Smooth muscle cell (in vitro differentiated cells): ENCODE results near the gene AIFM1. TPM values are rescaled to one million over a fixed set of nuclear protein-coding genes. Genes with fewer than 3 reads are reported as not detected.

Source experiments
- DNase-seq: peaks from one replicate; lab custom pipeline; 2025; ENCODE audit not compliant: unreplicated experiment; lab: John Stamatoyannopoulos, UW
- H2AFZ ChIP-seq: fragments of 200-600 bp; sonication (generic); 2 replicates; pipeline ENCODE4 v1.6.0; 2016; ENCODE audit warnings: antibody characterized with exemption, low read depth, mild to moderate bottlenecking
- H3F3A ChIP-seq: fragments of 200-600 bp; sonication (generic); 2 replicates; pipeline ENCODE4 v1.6.0; 2017; ENCODE audit warnings: antibody characterized with exemption, low read depth
- H3K27ac ChIP-seq: fragments of 200-600 bp; sonication (generic); 2 replicates; pipeline ENCODE4 v1.5.1; 2016; ENCODE audit warnings: low read depth, mild to moderate bottlenecking
- H3K27me3 ChIP-seq: fragments of 200-600 bp; sonication (generic); 2 replicates; pipeline ENCODE4 v1.6.1; 2016; ENCODE audit warnings: low read depth, mild to moderate bottlenecking
- H3K36me3 ChIP-seq: fragments of 200-600 bp; sonication (generic); 2 replicates; pipeline ENCODE4 v1.5.1; 2016; ENCODE audit warnings: low read depth
- H3K4me1 ChIP-seq: fragments of 200-600 bp; sonication (generic); 2 replicates; pipeline ENCODE4 v1.5.1; 2016; ENCODE audit warnings: low read depth
- H3K4me2 ChIP-seq: fragments of 200-600 bp; sonication (generic); 2 replicates; pipeline ENCODE4 v1.6.0; 2016; ENCODE audit warnings: mild to moderate bottlenecking
- H3K4me3 ChIP-seq: fragments of 200-600 bp; sonication (generic); 2 replicates; pipeline ENCODE4 v1.5.1; 2016; ENCODE audit warnings: mild to moderate bottlenecking
- H3K79me2 ChIP-seq: fragments of 200-600 bp; sonication (generic); 2 replicates; pipeline ENCODE4 v1.6.0; 2016; ENCODE audit warnings: low read depth, mild to moderate bottlenecking
- H3K9ac ChIP-seq: fragments of 200-600 bp; sonication (generic); 2 replicates; pipeline ENCODE4 v1.6.0; 2016; ENCODE audit warnings: low read depth
- H3K9me3 ChIP-seq: fragments of 200-600 bp; sonication (generic); replicated peaks from 2 replicates; pipeline ENCODE4 v1.5.1; 2016; ENCODE audit warnings: low read depth
- H4K20me1 ChIP-seq: fragments of 200-600 bp; sonication (generic); 2 replicates; pipeline ENCODE4 v1.6.0; 2016; ENCODE audit warnings: low read depth
- WGBS: methylation state at CpG from one replicate; pipeline ENCODE4 v1.1.7; 2016; ENCODE audit warnings: low lambda C conversion rate; 5-methylcytosine and 5-hydroxymethylcytosine counted together
- polyA plus RNA-seq: library from polyadenylated mRNA; unstranded; fragments of >200 nt; fragmentation: Nextera tagmentation; extraction: Ambion mirVana; gene quantifications from 2 replicates; pipeline ENCODE4 v1.2.1, GENCODE V29; 2016
- total RNA-seq: library from RNA; depleted of rRNA; stranded (reverse); fragments of >200 nt; gene quantifications from 2 replicates; pipeline ENCODE4 v1.2.3, GENCODE V29; 2014
- TF ChIP-seq, protein P1 (sequence below): fragments of 200-600 bp; sonication (generic); IDR thresholded peaks from 2 replicates; pipeline ENCODE4 v1.5.1; 2017; ENCODE audit warnings: borderline replicate concordance, mild to moderate bottlenecking, antibody characterized with exemption; ENCODE audit not compliant: insufficient read depth, poor library complexity, severe bottlenecking

Gene AIFM1
- total and polyA plus RNA-seq, 2 experiments from 2014 or later: 35.8 to 39.0 TPM

DNA sequence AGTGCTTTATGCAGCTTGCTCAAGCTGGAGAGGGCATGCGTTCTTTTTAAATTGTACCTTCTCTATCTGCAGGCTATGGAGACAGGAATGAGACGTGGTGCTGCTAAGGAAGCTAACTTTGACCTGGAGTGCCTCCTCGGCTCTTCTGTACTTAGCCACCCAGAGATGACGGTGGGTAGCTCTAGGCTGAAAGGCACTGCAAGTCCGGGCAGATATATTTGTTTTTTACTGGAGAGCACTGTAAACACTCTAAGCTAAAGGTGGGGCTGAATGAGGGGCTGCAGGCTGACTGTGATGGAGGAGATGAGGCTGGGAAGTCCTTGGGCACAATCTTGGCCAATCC, 67.5 kb downstream of the AIFM1 start:
- H3K9me3 ChIP-seq: no peaks in the 10 kb centered on the region
- H2AFZ ChIP-seq: no peak overlapping the region
- no peaks in the 10 kb centered on the region for H3K4me1 ChIP-seq
- no peak overlapping the region for H3K9ac ChIP-seq
- H3F3A ChIP-seq: no peaks in the 10 kb centered on the region
- 65% methylated on average over 5 of the region's 5 CpGs for WGBS
- no peak overlapping the region for H3K4me3 ChIP-seq
- TF ChIP-seq, protein P1, sequence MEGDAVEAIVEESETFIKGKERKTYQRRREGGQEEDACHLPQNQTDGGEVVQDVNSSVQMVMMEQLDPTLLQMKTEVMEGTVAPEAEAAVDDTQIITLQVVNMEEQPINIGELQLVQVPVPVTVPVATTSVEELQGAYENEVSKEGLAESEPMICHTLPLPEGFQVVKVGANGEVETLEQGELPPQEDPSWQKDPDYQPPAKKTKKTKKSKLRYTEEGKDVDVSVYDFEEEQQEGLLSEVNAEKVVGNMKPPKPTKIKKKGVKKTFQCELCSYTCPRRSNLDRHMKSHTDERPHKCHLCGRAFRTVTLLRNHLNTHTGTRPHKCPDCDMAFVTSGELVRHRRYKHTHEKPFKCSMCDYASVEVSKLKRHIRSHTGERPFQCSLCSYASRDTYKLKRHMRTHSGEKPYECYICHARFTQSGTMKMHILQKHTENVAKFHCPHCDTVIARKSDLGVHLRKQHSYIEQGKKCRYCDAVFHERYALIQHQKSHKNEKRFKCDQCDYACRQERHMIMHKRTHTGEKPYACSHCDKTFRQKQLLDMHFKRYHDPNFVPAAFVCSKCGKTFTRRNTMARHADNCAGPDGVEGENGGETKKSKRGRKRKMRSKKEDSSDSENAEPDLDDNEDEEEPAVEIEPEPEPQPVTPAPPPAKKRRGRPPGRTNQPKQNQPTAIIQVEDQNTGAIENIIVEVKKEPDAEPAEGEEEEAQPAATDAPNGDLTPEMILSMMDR: no peak
- no peak overlapping the region for H3K4me2 ChIP-seq
- no peaks in the 10 kb centered on the region for H3K36me3 ChIP-seq
- H3K27ac ChIP-seq: no peak overlapping the region
- H3K79me2 ChIP-seq: peaks cover 30% of the 10 kb centered on the region
- no peaks in the 10 kb centered on the region for H3K27me3 ChIP-seq
- H4K20me1 ChIP-seq: peaks cover 37% of the 10 kb centered on the region
- DNase-seq: no peak

DNA sequence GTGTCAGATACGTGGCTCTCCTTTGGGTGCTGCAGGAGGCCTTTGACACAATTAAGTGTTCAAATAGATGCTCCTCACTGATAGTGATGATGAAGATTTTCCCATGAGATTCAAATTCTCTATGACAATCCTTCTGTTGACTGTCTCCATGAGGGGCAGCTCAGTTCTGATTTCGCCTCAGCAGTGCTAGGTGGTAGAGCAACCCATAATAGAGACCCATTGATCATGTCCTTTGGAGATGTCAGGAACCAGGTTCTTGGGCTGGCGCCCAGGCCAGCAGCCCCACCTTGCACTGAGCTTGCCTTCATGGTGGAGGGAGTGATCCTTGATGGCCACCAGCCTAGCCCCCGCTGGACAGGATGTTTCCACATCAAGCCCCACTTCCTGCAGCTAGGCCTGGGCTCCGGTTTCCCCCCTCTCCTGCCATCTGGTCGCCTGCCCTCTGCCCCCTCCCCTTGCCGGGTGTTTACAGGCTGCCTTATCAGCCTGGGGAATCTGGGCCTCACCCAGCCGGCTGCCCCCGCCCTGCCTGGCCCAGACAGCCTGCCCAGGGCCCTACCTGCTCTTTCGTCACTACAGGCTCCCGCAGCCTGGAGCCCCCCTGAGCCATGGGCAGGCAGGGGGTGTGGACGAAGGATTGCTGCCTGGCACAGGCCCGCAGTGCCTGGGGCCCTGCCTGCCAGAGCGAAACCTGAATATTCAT, 68.0 kb downstream of the AIFM1 start:
- Histone ChIP-seq H3K27ac (no peak overlapping the region), H3K4me3 (no peak overlapping the region), H3K27me3 (no peaks in the 10 kb centered on the region), H2AFZ (no peak overlapping the region), H3K4me1 (no peaks in the 10 kb centered on the region), H3K79me2 (peaks cover 26% of the 10 kb centered on the region), H3K4me2 (no peak overlapping the region), H4K20me1 (peaks cover 35% of the 10 kb centered on the region), H3K36me3 (no peaks in the 10 kb centered on the region), H3K9me3 (no peaks in the 10 kb centered on the region), H3K9ac (no peak overlapping the region), H3F3A (no peaks in the 10 kb centered on the region)
- TF ChIP-seq, protein P1: no peak
- 59% methylated on average over 13 of the region's 14 CpGs for WGBS
- DNase-seq: no peak

DNA sequence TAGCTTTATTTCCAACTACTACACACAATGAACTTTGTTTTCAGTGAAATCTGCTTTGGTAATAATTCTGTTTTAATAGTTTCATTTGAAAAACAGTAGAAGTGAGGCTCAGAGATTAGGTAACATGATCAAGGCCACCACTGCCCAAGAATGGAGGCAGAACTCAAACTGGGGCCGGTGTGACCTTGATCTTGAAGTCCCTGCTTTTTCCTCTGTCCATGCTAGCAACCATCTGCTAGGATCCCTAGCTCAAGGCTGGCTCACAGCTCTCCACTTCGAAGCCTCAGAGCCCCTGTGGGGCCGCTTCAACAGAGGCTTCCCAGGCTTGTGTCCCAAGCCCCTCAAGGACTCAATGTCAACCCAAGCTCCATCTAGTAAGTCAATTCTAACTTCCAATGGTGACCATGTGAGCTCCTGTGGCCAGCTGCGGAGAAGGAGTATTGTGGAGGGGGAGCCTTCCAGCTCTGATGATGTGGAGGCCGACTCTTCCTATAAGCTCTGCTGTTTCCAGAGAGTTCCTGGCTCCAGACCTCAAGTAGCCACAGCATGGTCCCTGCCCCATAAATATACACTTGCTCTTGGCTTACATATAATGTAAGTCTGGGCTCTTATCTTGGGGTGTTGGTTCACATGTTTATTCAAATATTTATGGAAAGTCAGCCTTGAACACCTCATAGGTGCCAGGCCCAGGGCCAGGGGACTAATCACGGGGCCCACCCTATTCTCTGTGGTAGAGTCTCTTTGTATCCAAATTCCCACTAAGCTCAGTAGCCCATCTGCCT, 70.2 kb downstream of the AIFM1 start:
- Histone ChIP-seq H3K4me3 (no peak overlapping the region), H3K4me1 (no peaks in the 10 kb centered on the region), H3K4me2 (no peak overlapping the region), H3K9ac (no peak overlapping the region), H3K27me3 (no peaks in the 10 kb centered on the region), H3K9me3 (no peaks in the 10 kb centered on the region), H3K79me2 (peaks cover 8% of the 10 kb centered on the region), H2AFZ (no peak overlapping the region), H3F3A (no peaks in the 10 kb centered on the region), H3K27ac (no peak overlapping the region), H4K20me1 (peaks cover 19% of the 10 kb centered on the region), H3K36me3 (no peaks in the 10 kb centered on the region)
- TF ChIP-seq, protein P1: no peak
- 88% methylated on average over 6 of the region's 6 CpGs for WGBS
- DNase-seq: no peak

DNA sequence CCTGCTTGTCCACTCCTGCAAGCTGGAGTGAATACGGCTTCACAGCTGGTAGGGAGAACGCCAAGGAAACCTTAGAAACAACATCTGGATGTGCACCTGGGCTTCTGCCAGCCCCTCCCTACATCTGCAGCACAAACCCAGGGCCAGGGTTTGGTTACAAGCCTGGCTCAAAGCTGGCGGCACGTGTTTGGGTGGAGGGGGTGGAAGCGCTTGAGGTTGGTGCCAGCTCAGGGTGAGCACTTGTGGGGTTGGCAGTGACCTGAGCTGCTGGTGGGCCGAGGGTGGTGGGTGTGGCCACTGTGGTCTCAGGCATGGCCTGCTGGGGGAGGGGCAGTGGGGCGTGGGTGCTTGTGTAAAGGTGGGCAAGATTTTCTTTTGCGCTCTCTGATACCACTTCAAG, 70.9 kb downstream of the AIFM1 start:
- Histone ChIP-seq H3K27ac (no peak overlapping the region), H3F3A (no peaks in the 10 kb centered on the region), H3K27me3 (no peaks in the 10 kb centered on the region), H3K4me1 (no peaks in the 10 kb centered on the region), H3K9me3 (no peaks in the 10 kb centered on the region), H4K20me1 (peaks cover 14% of the 10 kb centered on the region), H3K36me3 (no peaks in the 10 kb centered on the region), H3K9ac (no peak overlapping the region), H3K79me2 (peaks cover 7% of the 10 kb centered on the region), H3K4me3 (no peak overlapping the region), H2AFZ (no peak overlapping the region), H3K4me2 (no peak overlapping the region)
- WGBS: 84% methylated on average over 8 of the region's 8 CpGs
- no peak for DNase-seq
- TF ChIP-seq, protein P1: no peak
